GM23338 (cell line): ENCODE results near the gene ZBTB20. TPM values are rescaled to one million over a fixed set of nuclear protein-coding genes. Genes with fewer than 3 reads are reported as not detected.

Source experiments
- ATAC-seq: fragments of 200-7000 bp; cut with Tn5 transposase; 3 replicates; pipeline ENCODE4 v1.9.1; 2020
- DNase-seq: peaks from one replicate; pipeline ENCODE4 v3.0.0-alpha.2; 2015; ENCODE audit warnings: low spot score
- H2AFZ ChIP-seq: fragments of 200-600 bp; sonication (generic); 2 replicates; pipeline ENCODE4 v1.8.0; 2016; ENCODE audit warnings: antibody characterized with exemption, mild to moderate bottlenecking, moderate library complexity
- H3F3A ChIP-seq: fragments of 200-600 bp; sonication (generic); replicated peaks from 2 replicates; pipeline ENCODE4 v1.8.0; 2017; ENCODE audit warnings: antibody characterized with exemption, mixed run types, low read depth
- H3K27ac ChIP-seq: fragments of 200-600 bp; sonication (generic); 2 replicates; pipeline ENCODE4 v1.6.1; 2016; ENCODE audit warnings: low read depth
- H3K27me3 ChIP-seq: fragments of 200-600 bp; sonication (generic); 2 replicates; pipeline ENCODE4 v1.8.0; 2016; ENCODE audit warnings: mild to moderate bottlenecking, mixed run types, moderate library complexity; ENCODE audit not compliant: insufficient read depth
- H3K36me3 ChIP-seq: fragments of 200-600 bp; sonication (generic); 2 replicates; pipeline ENCODE4 v1.8.0; 2016; ENCODE audit warnings: mild to moderate bottlenecking; ENCODE audit not compliant: insufficient read depth
- H3K4me1 ChIP-seq: fragments of 200-600 bp; sonication (generic); 2 replicates; pipeline ENCODE4 v1.8.0; 2016; ENCODE audit warnings: mild to moderate bottlenecking, moderate library complexity; ENCODE audit not compliant: insufficient read depth
- H3K4me2 ChIP-seq: fragments of 200-600 bp; sonication (generic); 2 replicates; pipeline ENCODE4 v1.7.1; 2017; ENCODE audit warnings: mixed run types
- H3K4me3 ChIP-seq: fragments of 200-600 bp; sonication (generic); 2 replicates; pipeline ENCODE4 v1.6.1; 2016; ENCODE audit warnings: mixed run types
- H3K79me2 ChIP-seq: fragments of 200-600 bp; sonication (generic); replicated peaks from 2 replicates; pipeline ENCODE4 v1.8.0; 2017; ENCODE audit warnings: mild to moderate bottlenecking; ENCODE audit not compliant: insufficient read depth
- H3K9me2 ChIP-seq: fragments of 200-600 bp; sonication (generic); 2 replicates; pipeline ENCODE4 v1.8.0; 2017; ENCODE audit not compliant: insufficient read depth
- H4K20me1 ChIP-seq: fragments of 200-600 bp; sonication (generic); replicated peaks from 2 replicates; pipeline ENCODE4 v1.8.0; 2017; ENCODE audit warnings: mild to moderate bottlenecking; ENCODE audit not compliant: insufficient read depth
- H3K27ac Mint-ChIP-seq: 2 replicates; pipeline ENCODE4 v1.8.0; 2020; ENCODE audit warnings: inconsistent platforms, mild to moderate bottlenecking, moderate library complexity, mixed read lengths
- H3K27me3 Mint-ChIP-seq: 3 replicates; pipeline ENCODE4 v1.8.0; 2022; ENCODE audit warnings: low read depth, mild to moderate bottlenecking, moderate library complexity, mixed read lengths, inconsistent platforms; ENCODE audit not compliant: insufficient read depth, poor library complexity
- H3K36me3 Mint-ChIP-seq: 3 replicates; pipeline ENCODE4 v1.8.0; 2021; ENCODE audit warnings: low read depth, mild to moderate bottlenecking, inconsistent platforms, moderate library complexity, mixed read lengths
- H3K4me1 Mint-ChIP-seq: 3 replicates; pipeline ENCODE4 v1.8.0; 2020; ENCODE audit warnings: mild to moderate bottlenecking, inconsistent platforms, mixed read lengths
- H3K4me3 Mint-ChIP-seq: 3 replicates; pipeline ENCODE4 v1.8.0; 2021; ENCODE audit warnings: moderate library complexity, mild to moderate bottlenecking, inconsistent platforms, mixed read lengths
- H3K9me3 Mint-ChIP-seq: 3 replicates; pipeline ENCODE4 v1.8.0; 2020; ENCODE audit warnings: moderate library complexity, mild to moderate bottlenecking, inconsistent platforms, mixed read lengths
- CREB1 ChIP-seq: fragments of 250-450 bp; sonication (Bioruptor Pico); IDR thresholded peaks from 2 replicates; pipeline ENCODE4 v1.5.0; 2020; ENCODE audit warnings: low read depth, mild to moderate bottlenecking, moderate library complexity
- CTCF ChIP-seq, 2 experiments: fragments of 200-600 bp in 1 of 2; sonication (generic) in 1 of 2; conservative IDR thresholded peaks; 2 replicates each; pipeline versions ENCODE4 v1.5.1 to v1.6.1; 2016 to 2017; ENCODE audit warnings: antibody characterized with exemption in 2 of 2, low read depth in 2 of 2, mild to moderate bottlenecking in 2 of 2, moderate library complexity in 1 of 2
- EZH2 ChIP-seq: fragments of 200-600 bp; sonication (generic); IDR thresholded peaks from one replicate; pipeline ENCODE4 v1.8.0; 2017; ENCODE audit warnings: antibody characterized with exemption, mild to moderate bottlenecking, low read depth; ENCODE audit not compliant: unreplicated experiment
- EZH2phosphoT487 ChIP-seq: fragments of 200-600 bp; sonication (generic); IDR thresholded peaks from one replicate; pipeline ENCODE4 v1.8.1; 2018; ENCODE audit warnings: antibody characterized with exemption; ENCODE audit not compliant: unreplicated experiment
- JUNB ChIP-seq: IDR thresholded peaks from one replicate; pipeline ENCODE4 v1.6.1; 2016; ENCODE audit warnings: antibody characterized with exemption; ENCODE audit not compliant: unreplicated experiment
- NANOG ChIP-seq: IDR thresholded peaks from 2 replicates; pipeline ENCODE4 v1.6.1; 2016; ENCODE audit warnings: antibody characterized with exemption, borderline replicate concordance
- POLR2AphosphoS5 ChIP-seq: IDR thresholded peaks from 2 replicates; pipeline ENCODE4 v1.6.1; 2016; ENCODE audit warnings: antibody characterized with exemption, low read depth
- REST ChIP-seq: IDR thresholded peaks from one replicate; pipeline ENCODE4 v1.6.1; 2018; ENCODE audit warnings: antibody characterized with exemption; ENCODE audit not compliant: unreplicated experiment
- STAT1 ChIP-seq: IDR thresholded peaks from one replicate; pipeline ENCODE4 v1.6.1; 2016; ENCODE audit warnings: antibody characterized with exemption; ENCODE audit not compliant: unreplicated experiment
- ZNF114 ChIP-seq: fragments of 250-450 bp; sonication (Bioruptor Pico); IDR thresholded peaks from 2 replicates; pipeline ENCODE4 v1.5.0; 2020; ENCODE audit warnings: mild to moderate bottlenecking, moderate library complexity
- ZNF331 ChIP-seq: fragments of 250-450 bp; sonication (Bioruptor Pico); IDR thresholded peaks from 2 replicates; pipeline ENCODE4 v1.5.0; 2020; ENCODE audit warnings: low read depth, mild to moderate bottlenecking, moderate library complexity
- polyA plus RNA-seq: library from polyadenylated mRNA; unstranded; fragments of >200 nt; fragmentation: Nextera tagmentation; extraction: Ambion mirVana; gene quantifications from 2 replicates; pipeline ENCODE4 v1.2.1, GENCODE V29; 2016
- total RNA-seq: library from RNA; depleted of rRNA; stranded (reverse); fragments of >200 nt; shearing (Covaris generic); gene quantifications from 2 replicates; pipeline ENCODE4 v1.2.3, GENCODE V29; 2014
- TF ChIP-seq, protein P1 (sequence below): IDR thresholded peaks from 2 replicates; pipeline ENCODE4 v1.6.1; 2016; ENCODE audit warnings: antibody characterized with exemption
- TF ChIP-seq, protein P2 (sequence below): fragments of 250-450 bp; sonication (Bioruptor Pico); IDR thresholded peaks from 2 replicates; pipeline ENCODE4 v1.5.0; 2020; ENCODE audit warnings: mild to moderate bottlenecking, moderate library complexity

Gene ZBTB20
- total and polyA plus RNA-seq, 2 experiments from 2014 or later: 2.0 to 3.3 TPM

DNA sequence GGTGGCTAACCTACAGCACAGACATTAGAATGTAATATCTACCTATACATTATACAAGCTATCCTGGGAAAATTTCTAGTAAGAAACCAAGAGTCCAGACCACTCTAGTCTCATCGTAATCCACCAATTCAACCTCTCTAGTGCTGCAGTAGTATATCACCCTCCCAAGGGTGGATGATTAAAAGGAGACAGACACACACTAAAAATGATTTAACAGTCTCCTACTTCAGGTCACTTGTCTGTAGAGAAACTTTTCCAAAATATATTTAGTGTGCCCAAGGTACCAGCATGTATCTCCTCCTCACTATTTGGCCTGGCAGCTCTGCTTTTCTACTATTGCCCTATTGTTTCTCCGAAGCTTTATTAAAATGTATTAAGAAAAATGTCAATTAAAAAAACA, 45.0 kb downstream of the ZBTB20 start:
- Histone ChIP-seq H2AFZ (no peak overlapping the region), H3K27ac (no peak overlapping the region), H3K79me2 (no peaks in the 10 kb centered on the region), H3K4me1 (0 out of 2 replicates have a peak, but pooled peaks cover 7% of the 10 kb centered on the region), H3K4me2 (no peak overlapping the region), H3F3A (no peaks in the 10 kb centered on the region), H4K20me1 (no peaks in the 10 kb centered on the region), H3K27me3 (no peaks in the 10 kb centered on the region), H3K36me3 (no peaks in the 10 kb centered on the region), H3K9me2 (no peaks in the 10 kb centered on the region), H3K4me3 (no peak overlapping the region)
- Mint-ChIP-seq H3K27me3 (no peaks in the 10 kb centered on the region), H3K4me1 (peaks cover 7% of the 10 kb centered on the region), H3K9me3 (peaks cover 8% of the 10 kb centered on the region), H3K27ac (no peak overlapping the region), H3K36me3 (peaks cover 4% of the 10 kb centered on the region; the same call in 1 of the 3 replicates), H3K4me3 (no peak overlapping the region)
- ATAC-seq (no peak), DNase-seq (no peak)
- TF ChIP-seq STAT1 (no peak), JUNB (no peak), REST (no peak), EZH2phosphoT487 (no peak), POLR2AphosphoS5 (no peak), CREB1 (CRISPR knock-in tag) (no peak), ZNF114 (CRISPR knock-in tag) (no peak), NANOG (no peak), CTCF (conservative IDR thresholded peaks at IDR 0.05; ENCODE audit: low read depth in 2 of 2) (no peak), EZH2 (no peak), ZNF331 (CRISPR knock-in tag) (no peak)
- TF ChIP-seq, protein P1, sequence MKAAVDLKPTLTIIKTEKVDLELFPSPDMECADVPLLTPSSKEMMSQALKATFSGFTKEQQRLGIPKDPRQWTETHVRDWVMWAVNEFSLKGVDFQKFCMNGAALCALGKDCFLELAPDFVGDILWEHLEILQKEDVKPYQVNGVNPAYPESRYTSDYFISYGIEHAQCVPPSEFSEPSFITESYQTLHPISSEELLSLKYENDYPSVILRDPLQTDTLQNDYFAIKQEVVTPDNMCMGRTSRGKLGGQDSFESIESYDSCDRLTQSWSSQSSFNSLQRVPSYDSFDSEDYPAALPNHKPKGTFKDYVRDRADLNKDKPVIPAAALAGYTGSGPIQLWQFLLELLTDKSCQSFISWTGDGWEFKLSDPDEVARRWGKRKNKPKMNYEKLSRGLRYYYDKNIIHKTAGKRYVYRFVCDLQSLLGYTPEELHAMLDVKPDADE: no peak
- TF ChIP-seq, protein P2, sequence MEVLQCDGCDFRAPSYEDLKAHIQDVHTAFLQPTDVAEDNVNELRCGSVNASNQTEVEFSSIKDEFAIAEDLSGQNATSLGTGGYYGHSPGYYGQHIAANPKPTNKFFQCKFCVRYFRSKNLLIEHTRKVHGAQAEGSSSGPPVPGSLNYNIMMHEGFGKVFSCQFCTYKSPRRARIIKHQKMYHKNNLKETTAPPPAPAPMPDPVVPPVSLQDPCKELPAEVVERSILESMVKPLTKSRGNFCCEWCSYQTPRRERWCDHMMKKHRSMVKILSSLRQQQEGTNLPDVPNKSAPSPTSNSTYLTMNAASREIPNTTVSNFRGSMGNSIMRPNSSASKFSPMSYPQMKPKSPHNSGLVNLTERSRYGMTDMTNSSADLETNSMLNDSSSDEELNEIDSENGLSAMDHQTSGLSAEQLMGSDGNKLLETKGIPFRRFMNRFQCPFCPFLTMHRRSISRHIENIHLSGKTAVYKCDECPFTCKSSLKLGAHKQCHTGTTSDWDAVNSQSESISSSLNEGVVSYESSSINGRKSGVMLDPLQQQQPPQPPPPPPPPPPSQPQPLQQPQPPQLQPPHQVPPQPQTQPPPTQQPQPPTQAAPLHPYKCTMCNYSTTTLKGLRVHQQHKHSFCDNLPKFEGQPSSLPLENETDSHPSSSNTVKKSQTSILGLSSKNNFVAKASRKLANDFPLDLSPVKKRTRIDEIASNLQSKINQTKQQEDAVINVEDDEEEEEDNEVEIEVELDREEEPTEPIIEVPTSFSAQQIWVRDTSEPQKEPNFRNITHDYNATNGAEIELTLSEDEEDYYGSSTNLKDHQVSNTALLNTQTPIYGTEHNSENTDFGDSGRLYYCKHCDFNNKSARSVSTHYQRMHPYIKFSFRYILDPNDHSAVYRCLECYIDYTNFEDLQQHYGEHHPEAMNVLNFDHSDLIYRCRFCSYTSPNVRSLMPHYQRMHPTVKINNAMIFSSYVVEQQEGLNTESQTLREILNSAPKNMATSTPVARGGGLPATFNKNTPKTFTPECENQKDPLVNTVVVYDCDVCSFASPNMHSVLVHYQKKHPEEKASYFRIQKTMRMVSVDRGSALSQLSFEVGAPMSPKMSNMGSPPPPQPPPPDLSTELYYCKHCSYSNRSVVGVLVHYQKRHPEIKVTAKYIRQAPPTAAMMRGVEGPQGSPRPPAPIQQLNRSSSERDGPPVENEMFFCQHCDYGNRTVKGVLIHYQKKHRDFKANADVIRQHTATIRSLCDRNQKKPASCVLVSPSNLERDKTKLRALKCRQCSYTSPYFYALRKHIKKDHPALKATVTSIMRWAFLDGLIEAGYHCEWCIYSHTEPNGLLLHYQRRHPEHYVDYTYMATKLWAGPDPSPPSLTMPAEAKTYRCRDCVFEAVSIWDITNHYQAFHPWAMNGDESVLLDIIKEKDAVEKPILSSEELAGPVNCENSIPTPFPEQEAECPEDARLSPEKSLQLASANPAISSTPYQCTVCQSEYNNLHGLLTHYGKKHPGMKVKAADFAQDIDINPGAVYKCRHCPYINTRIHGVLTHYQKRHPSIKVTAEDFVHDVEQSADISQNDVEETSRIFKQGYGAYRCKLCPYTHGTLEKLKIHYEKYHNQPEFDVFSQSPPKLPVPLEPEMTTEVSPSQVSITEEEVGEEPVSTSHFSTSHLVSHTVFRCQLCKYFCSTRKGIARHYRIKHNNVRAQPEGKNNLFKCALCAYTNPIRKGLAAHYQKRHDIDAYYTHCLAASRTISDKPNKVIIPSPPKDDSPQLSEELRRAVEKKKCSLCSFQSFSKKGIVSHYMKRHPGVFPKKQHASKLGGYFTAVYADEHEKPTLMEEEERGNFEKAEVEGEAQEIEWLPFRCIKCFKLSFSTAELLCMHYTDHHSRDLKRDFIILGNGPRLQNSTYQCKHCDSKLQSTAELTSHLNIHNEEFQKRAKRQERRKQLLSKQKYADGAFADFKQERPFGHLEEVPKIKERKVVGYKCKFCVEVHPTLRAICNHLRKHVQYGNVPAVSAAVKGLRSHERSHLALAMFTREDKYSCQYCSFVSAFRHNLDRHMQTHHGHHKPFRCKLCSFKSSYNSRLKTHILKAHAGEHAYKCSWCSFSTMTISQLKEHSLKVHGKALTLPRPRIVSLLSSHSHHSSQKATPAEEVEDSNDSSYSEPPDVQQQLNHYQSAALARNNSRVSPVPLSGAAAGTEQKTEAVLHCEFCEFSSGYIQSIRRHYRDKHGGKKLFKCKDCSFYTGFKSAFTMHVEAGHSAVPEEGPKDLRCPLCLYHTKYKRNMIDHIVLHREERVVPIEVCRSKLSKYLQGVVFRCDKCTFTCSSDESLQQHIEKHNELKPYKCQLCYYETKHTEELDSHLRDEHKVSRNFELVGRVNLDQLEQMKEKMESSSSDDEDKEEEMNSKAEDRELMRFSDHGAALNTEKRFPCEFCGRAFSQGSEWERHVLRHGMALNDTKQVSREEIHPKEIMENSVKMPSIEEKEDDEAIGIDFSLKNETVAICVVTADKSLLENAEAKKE (CRISPR knock-in tag): no peak
